ENCODE data around the gene PRSS12. TPM values are rescaled to one million over a fixed set of nuclear protein-coding genes. Genes with fewer than 3 reads are reported as not detected.

PRSS12 gene
- total and polyA plus RNA-seq, 11 donors: 0.01 to 0.14 (median 0.08) TPM; not detected in 8

DNA sequence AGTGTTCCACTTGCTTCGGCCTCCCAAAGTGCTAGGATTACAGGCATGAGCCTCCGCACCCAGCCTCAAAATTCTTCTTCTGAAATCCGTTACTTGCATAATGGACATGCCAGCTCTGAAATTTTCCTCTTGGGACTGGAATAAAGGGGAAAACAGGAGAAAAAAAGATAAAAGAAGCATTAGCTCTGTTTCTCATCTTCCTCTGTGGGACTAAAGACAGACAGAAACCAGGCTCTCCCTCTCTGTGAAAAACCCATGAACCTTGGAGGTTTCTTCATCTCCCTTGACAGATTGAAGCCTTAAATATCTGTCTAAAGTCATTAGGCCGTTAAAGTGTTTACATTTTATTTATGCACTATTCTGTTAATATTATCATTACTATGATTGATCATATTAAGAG is 19.4 kb upstream of the PRSS12 start:
- DNase-seq (no peak), ATAC-seq (no peak)
- intact Hi-C loops (cut with DNase I): no loop called here
- Histone ChIP-seq H3K36me3 (no peaks in the 10 kb centered on the region), H3K27me3 (no peaks in the 10 kb centered on the region), H3K9me3 (no peaks in the 10 kb centered on the region), H3K27ac (no peak overlapping the region), H3K4me1 (no peaks in the 10 kb centered on the region), H3K4me3 (no peak overlapping the region)
- WGBS, 4 donors: 66 to 71% (median 67%) methylated on average over 4 of the region's 4 CpGs
- TF ChIP-seq, protein P1, sequence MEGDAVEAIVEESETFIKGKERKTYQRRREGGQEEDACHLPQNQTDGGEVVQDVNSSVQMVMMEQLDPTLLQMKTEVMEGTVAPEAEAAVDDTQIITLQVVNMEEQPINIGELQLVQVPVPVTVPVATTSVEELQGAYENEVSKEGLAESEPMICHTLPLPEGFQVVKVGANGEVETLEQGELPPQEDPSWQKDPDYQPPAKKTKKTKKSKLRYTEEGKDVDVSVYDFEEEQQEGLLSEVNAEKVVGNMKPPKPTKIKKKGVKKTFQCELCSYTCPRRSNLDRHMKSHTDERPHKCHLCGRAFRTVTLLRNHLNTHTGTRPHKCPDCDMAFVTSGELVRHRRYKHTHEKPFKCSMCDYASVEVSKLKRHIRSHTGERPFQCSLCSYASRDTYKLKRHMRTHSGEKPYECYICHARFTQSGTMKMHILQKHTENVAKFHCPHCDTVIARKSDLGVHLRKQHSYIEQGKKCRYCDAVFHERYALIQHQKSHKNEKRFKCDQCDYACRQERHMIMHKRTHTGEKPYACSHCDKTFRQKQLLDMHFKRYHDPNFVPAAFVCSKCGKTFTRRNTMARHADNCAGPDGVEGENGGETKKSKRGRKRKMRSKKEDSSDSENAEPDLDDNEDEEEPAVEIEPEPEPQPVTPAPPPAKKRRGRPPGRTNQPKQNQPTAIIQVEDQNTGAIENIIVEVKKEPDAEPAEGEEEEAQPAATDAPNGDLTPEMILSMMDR (IDR thresholded peaks at IDR 0.05): no peak
- TF ChIP-seq POLR2A (IDR thresholded peaks at IDR 0.05): no peak

GRCh38 chr4:118369231-118369630 is 16.4 kb upstream of the PRSS12 start:
- H3K36me3 ChIP-seq: no peaks in the 10 kb centered on the region
- no peaks in the 10 kb centered on the region for H3K9me3 ChIP-seq
- no peak overlapping the region for H3K27ac ChIP-seq
- intact Hi-C loops (cut with DNase I): no loop called here
- WGBS, 4 donors: 83 to 84% (median 84%) methylated on average over 6 of the region's 6 CpGs
- TF ChIP-seq POLR2A (IDR thresholded peaks at IDR 0.05): no peak
- TF ChIP-seq, protein P1 (IDR thresholded peaks at IDR 0.05): no peak
- ATAC-seq (no peak), DNase-seq (no peak)
- no peaks in the 10 kb centered on the region for H3K4me1 ChIP-seq
- no peak overlapping the region for H3K4me3 ChIP-seq
- peaks cover 0 to 4% (median 0%) of the 10 kb centered on the region in 9 donors for H3K27me3 ChIP-seq

GRCh38 chr4:118367872-118368271 is 15.1 kb upstream of the PRSS12 start:
- no peaks in the 10 kb centered on the region for H3K4me1 ChIP-seq
- DNase-seq (no peak), ATAC-seq (no peak)
- intact Hi-C loops (cut with DNase I): no loop called here
- H3K27ac ChIP-seq: no peak overlapping the region
- H3K27me3 ChIP-seq: peaks cover 0 to 4% (median 0%) of the 10 kb centered on the region in 9 donors
- WGBS, 4 donors: 59 to 71% (median 69%) methylated on average over 2 of the region's 2 CpGs
- no peaks in the 10 kb centered on the region for H3K36me3 ChIP-seq
- no peak overlapping the region for H3K4me3 ChIP-seq
- no peaks in the 10 kb centered on the region for H3K9me3 ChIP-seq
- TF ChIP-seq, protein P1 (IDR thresholded peaks at IDR 0.05): no peak
- no peak for TF ChIP-seq POLR2A (IDR thresholded peaks at IDR 0.05)

DNA sequence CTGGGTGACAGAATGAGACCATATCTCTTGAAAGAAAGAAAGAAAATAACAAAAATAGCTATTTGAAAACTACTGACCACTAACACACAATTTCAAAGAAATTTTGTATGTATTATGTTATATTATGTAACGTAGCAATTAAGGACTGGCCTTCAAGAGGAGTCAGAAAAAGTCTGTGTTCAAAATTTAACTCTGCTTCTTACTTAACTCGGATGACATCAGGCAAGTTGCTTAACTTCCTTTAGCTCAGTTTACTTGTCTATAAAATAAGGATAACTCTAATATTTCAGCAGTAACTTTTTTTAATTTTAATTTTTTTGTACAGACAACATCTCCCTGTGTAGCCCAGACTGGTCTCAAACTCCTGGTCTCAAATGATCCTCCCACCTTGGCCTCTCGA is 14.6 kb upstream of the PRSS12 start:
- ATAC-seq: no peak
- H3K36me3 ChIP-seq: no peaks in the 10 kb centered on the region
- no peaks in the 10 kb centered on the region for H3K9me3 ChIP-seq
- peaks cover 0 to 4% (median 0%) of the 10 kb centered on the region in 9 donors for H3K27me3 ChIP-seq
- no peak for TF ChIP-seq POLR2A (IDR thresholded peaks at IDR 0.05)
- TF ChIP-seq, protein P1 (IDR thresholded peaks at IDR 0.05): no peak
- DNase-seq: no peak
- 89 to 92% (median 90%) methylated on average over 3 of the region's 3 CpGs for WGBS, 4 donors
- no peak overlapping the region for H3K27ac ChIP-seq
- H3K4me1 ChIP-seq: no peaks in the 10 kb centered on the region
- H3K4me3 ChIP-seq: no peak overlapping the region
- intact Hi-C loops (cut with DNase I): no loop called here
